Measurements from ENCODE around the gene TRPM2.

GRCh38 chr21:44450402-44450801, 97.0 kb downstream of the TRPM2 start:
- no peak for TF ChIP-seq CREB1 (IDR thresholded peaks at IDR 0.05; ENCODE audit: low read depth)
- no peak for TF ChIP-seq ZNF384 (IDR thresholded peaks at IDR 0.05; ENCODE audit: borderline replicate concordance, low read depth, low read length)
- no peak for TF ChIP-seq SIX5 (IDR thresholded peaks at IDR 0.05; ENCODE audit: low read depth, low read length, severe bottlenecking)
- no peak for TF ChIP-seq ETV6 (conservative IDR thresholded peaks at IDR 0.05 in 1 of 2, IDR thresholded peaks at IDR 0.05 in 1 of 2; ENCODE audit: borderline replicate concordance in 1 of 2, low read depth in 1 of 2)
- TF ChIP-seq, protein P1, sequence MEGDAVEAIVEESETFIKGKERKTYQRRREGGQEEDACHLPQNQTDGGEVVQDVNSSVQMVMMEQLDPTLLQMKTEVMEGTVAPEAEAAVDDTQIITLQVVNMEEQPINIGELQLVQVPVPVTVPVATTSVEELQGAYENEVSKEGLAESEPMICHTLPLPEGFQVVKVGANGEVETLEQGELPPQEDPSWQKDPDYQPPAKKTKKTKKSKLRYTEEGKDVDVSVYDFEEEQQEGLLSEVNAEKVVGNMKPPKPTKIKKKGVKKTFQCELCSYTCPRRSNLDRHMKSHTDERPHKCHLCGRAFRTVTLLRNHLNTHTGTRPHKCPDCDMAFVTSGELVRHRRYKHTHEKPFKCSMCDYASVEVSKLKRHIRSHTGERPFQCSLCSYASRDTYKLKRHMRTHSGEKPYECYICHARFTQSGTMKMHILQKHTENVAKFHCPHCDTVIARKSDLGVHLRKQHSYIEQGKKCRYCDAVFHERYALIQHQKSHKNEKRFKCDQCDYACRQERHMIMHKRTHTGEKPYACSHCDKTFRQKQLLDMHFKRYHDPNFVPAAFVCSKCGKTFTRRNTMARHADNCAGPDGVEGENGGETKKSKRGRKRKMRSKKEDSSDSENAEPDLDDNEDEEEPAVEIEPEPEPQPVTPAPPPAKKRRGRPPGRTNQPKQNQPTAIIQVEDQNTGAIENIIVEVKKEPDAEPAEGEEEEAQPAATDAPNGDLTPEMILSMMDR (IDR thresholded peaks at IDR 0.05 in 2 of 3, conservative IDR thresholded peaks at IDR 0.05 in 1 of 3; ENCODE audit: control insufficient read depth in 2 of 3, extremely low read depth in 1 of 3, insufficient read depth in 1 of 3, low read depth in 3 of 3, low read length in 3 of 3): no peak
- TF ChIP-seq JUND (IDR thresholded peaks at IDR 0.05; ENCODE audit: low read depth, low read length): no peak
- TF ChIP-seq ZNF207 (IDR thresholded peaks at IDR 0.05; ENCODE audit: borderline replicate concordance): no peak
- no peak for TF ChIP-seq POLR2A (IDR thresholded peaks at IDR 0.05; ENCODE audit: low read depth, low read length)
- TF ChIP-seq SP1 (IDR thresholded peaks at IDR 0.05; ENCODE audit: low read depth, low read length): no peak
- no peak for TF ChIP-seq NFYA (IDR thresholded peaks at IDR 0.05; ENCODE audit: borderline replicate concordance, low read depth, low read length)
